ENCODE results near the gene SRC.

The SRC gene

DNA sequence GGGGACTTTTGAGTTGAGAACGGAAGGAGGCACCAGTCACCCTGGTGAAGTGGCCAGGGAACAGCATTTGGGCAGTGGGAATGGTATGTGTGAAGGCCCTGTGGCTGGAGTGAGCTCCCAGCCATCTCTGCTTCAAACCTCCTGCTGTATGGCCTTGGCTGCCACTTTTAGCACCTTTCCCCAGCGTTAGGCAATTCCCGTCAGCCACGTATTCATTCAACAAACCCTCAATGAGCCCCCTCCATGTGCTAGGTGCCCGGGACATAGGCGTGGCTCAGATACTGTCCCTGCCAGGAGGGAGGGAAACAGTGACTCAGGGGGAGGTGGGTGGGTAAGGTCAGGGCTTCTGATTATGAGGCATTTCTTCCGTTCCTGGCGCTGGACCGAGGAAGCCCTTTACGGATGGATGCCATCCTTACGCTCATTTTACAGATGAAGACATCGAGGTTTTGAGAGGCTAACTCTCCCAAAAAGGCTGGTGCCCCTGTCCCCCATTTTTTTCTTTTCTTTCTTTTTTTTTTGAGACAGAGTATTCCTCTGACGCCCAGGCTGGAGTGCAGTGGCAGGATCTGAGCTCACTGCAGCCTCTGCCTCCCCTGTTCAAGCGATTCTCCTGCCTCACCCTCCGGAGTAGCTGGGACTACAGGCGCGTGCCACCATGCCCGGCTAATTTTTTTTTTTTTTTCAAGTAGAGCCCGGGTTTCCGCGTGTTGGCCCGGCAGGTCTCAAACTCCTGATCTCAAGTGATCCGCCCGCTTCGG lies 37.5 kb downstream of the SRC start:
- peak overlapping the region; percentile 70 for H3K27ac Mint-ChIP-seq

DNA sequence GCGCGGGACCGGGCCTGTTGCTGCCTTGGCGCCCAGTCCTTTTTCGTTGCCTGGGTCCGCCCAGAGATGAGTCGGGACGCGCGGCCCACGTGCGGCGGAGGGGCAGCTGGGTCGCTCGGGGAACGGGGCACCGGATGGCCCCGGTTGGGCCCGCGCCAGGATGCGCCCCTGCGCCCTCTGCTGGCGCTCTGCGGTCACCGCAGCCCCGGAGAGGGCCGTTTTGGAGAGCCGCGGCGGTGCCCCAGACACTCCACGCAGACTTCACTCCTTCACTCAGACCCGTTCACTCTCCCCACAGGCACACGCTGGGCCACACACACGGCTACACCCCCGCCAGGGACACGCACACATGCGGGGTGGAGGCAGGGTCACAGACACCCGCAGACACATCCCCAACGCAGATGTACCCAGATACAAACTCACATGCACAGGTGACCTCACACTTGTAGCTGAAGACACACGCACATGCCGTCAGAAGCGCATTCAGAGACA lies 38.8 kb downstream of the SRC start:
- H3K27ac Mint-ChIP-seq = no peak overlapping the region

More for the DNA sequence above, 37.5 kb downstream of the SRC start:
- no peaks in the 10 kb centered on the region for H3K27me3 Mint-ChIP-seq
- H3K4me1 Mint-ChIP-seq (ENCODE audit: low read depth) = peaks cover 23% of the 10 kb centered on the region
- H3K36me3 Mint-ChIP-seq (ENCODE audit: low read depth) = no peaks in the 10 kb centered on the region
- H3K4me3 Mint-ChIP-seq = peak overlapping the region; percentile 60
- H3K9me3 Mint-ChIP-seq = no peaks in the 10 kb centered on the region

DNA sequence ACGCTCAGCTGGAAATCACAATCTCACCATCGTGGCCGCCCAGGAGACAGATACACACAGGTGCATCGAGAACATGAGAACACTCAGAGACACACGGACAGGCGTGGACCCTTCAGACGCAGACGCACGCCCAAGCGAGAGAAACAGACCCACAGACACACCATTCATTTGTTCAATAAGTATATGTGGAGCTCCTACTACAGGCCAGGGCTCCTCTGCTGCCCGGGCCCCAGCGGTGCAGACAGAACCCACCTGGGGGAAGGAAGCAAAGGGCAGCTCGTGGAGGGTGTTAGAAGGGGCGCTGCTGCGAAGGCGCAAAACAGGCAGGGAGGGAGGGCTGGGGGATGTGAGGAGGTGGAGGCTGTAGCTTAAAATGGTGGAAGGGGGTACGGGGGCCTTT lies 39.2 kb downstream of the SRC start:
- no peak overlapping the region for H3K27ac Mint-ChIP-seq
- no peaks in the 10 kb centered on the region for H3K36me3 Mint-ChIP-seq (ENCODE audit: low read depth)
- peaks cover 23% of the 10 kb centered on the region for H3K4me1 Mint-ChIP-seq (ENCODE audit: low read depth)

More for the DNA sequence above, 38.8 kb downstream of the SRC start:
- peak overlapping the region; percentile 63 for H3K4me3 Mint-ChIP-seq
- no peaks in the 10 kb centered on the region for H3K36me3 Mint-ChIP-seq (ENCODE audit: low read depth)
- H3K27me3 Mint-ChIP-seq = no peaks in the 10 kb centered on the region
- H3K9me3 Mint-ChIP-seq = no peaks in the 10 kb centered on the region
- H3K4me1 Mint-ChIP-seq (ENCODE audit: low read depth) = peaks cover 23% of the 10 kb centered on the region

DNA sequence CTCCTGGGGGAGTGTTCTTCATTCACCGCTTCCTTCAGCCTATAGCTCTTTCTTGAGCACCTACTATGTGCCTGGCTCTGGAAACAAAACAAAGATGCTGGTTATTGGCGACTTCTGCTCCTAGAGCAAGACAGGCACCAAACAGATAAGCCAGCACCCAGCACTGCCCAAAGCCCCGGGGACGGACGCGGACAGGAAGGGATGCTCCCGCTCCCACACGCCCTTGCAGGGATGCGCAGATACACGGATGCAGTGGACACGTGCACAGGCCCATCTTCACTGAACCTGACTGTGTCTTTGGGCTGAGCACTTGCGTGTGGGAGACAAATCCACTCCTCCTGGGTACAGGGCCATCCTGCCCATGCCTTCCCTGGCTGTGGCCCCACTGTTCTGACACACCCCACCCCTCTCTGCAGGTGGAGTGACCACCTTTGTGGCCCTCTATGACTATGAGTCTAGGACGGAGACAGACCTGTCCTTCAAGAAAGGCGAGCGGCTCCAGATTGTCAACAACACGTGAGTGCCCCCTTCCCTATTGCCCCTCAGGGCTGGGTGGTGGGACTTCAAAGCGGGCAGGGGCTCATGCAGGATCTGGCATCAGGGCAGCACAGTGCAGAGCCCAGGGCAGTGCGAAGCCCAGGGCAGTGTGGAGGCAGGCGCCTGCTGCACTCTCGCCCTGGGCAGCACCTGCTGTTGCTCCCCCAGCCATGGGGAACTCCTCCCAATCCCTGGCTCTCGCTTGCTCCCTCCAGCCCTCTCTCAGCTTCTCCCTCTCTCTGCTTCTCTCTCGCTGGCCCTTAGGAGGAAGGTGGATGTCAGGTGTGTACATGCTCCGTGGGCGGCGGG lies 39.9 kb downstream of the SRC start:
- Mint-ChIP-seq H3K4me1 (ENCODE audit: low read depth) (peaks cover 23% of the 10 kb centered on the region), H3K27ac (no peak overlapping the region), H3K9me3 (no peaks in the 10 kb centered on the region), H3K27me3 (no peaks in the 10 kb centered on the region), H3K4me3 (no peak overlapping the region), H3K36me3 (ENCODE audit: low read depth) (no peaks in the 10 kb centered on the region)

More for the DNA sequence above, 39.2 kb downstream of the SRC start:
- no peaks in the 10 kb centered on the region for H3K9me3 Mint-ChIP-seq
- H3K27me3 Mint-ChIP-seq = no peaks in the 10 kb centered on the region
- peak overlapping the region; percentile 63 for H3K4me3 Mint-ChIP-seq

DNA sequence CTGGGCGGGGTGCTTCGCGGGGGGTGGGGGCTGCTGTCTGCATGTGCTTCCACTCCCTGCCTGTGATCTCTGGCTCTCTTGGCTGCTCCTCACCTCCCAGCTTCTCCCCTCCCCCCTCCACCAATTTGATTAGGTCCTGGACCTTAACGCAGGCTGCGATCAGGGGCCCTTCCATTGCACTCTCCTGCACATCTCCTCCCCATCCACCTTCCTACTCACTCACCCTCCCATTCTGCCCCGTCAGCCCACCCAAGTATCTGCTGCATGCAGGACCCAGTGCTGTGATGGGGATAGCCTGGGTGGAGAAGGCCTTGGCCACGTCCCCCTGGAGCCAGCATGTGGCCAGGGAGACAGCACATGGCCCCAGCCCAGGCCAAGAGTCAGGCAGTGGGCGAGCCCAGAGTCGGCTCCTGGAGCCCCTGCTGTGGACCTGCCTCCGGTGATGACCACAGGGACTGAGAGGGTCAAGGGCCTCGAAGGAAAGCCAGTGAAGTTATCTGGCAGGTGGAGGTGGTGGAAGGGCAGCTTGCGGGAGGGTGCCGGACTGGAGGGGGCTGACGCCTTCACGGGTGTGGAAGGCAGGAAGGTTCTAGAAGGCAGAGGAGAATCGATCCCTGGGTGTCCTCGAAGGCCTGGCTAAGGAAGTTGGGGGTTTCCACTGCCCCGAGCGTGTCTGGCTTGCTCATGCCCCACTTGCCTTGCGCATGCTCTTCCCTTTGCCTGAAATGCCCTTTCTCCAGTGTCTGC lies 40.7 kb downstream of the SRC start:
- Mint-ChIP-seq H3K4me1 (ENCODE audit: low read depth) (peaks cover 23% of the 10 kb centered on the region), H3K27me3 (no peaks in the 10 kb centered on the region), H3K27ac (no peak overlapping the region), H3K4me3 (no peak overlapping the region), H3K36me3 (ENCODE audit: low read depth) (no peaks in the 10 kb centered on the region), H3K9me3 (no peaks in the 10 kb centered on the region)

DNA sequence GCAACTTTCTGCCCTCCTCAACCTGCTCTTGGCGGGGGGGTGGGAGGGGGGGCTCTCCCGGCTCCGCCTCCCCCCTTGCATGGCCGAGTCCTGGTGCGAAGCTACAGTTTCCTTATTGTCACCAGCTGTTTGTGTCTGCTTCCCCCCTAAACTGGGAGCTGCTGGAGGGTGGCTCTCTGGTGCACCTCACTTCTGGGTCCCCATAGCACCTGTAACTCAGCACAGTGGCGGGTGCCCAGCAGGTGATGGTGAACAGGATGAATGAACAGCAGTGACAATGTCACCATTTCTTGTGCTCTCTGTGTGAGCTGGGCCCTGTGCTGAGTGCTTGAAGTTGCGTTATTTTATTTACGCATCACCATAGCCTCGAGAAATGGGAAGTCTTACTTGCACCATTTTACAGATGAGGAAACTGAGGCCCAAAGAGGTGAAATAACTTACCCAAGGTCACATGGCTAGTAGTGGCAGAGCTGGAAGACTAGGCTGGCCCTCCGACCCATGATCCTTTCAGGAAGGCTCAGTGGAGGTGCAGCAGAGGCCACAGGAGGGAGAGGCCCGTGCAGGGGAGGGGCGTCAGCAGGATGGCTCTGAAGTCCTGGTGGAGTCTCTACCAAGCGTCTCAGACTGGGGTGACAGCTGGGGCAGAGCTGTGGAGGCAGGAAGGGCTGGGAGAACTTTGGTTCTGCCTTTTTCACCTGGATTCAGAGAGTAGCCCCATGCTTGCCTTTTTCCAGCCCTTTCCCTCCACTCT lies 41.8 kb downstream of the SRC start:
- peaks cover 18% of the 10 kb centered on the region for H3K4me1 Mint-ChIP-seq (ENCODE audit: low read depth)
- no peak overlapping the region for H3K27ac Mint-ChIP-seq
- no peak overlapping the region for H3K4me3 Mint-ChIP-seq
- H3K9me3 Mint-ChIP-seq = no peaks in the 10 kb centered on the region
- no peaks in the 10 kb centered on the region for H3K36me3 Mint-ChIP-seq (ENCODE audit: low read depth)
- H3K27me3 Mint-ChIP-seq = no peaks in the 10 kb centered on the region

DNA sequence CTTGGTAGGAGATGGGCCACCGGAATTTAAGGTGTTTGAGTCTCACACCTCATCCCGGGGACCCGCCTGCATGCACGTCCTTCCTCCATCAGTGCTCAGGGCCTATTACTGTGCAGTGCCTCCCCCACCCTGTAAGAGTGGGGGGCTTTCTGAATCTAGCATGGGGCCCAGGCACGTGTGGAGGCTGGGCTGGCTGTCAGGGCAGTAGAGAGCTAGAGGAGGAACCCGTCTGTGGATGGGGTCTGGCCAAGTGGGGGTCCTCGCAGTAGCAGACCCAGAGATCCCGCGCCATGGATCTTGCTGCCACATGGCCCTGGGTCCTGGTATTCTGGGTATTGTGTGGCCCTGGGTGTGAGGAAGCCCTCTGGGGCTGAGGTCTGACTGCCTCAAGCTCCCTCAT lies 42.9 kb downstream of the SRC start:
- H3K36me3 Mint-ChIP-seq (ENCODE audit: low read depth) = no peaks in the 10 kb centered on the region
- H3K4me3 Mint-ChIP-seq = no peak overlapping the region
- no peaks in the 10 kb centered on the region for H3K9me3 Mint-ChIP-seq
- H3K27me3 Mint-ChIP-seq = no peaks in the 10 kb centered on the region
- H3K27ac Mint-ChIP-seq = no peak overlapping the region
- H3K4me1 Mint-ChIP-seq (ENCODE audit: low read depth) = peaks cover 7% of the 10 kb centered on the region

DNA sequence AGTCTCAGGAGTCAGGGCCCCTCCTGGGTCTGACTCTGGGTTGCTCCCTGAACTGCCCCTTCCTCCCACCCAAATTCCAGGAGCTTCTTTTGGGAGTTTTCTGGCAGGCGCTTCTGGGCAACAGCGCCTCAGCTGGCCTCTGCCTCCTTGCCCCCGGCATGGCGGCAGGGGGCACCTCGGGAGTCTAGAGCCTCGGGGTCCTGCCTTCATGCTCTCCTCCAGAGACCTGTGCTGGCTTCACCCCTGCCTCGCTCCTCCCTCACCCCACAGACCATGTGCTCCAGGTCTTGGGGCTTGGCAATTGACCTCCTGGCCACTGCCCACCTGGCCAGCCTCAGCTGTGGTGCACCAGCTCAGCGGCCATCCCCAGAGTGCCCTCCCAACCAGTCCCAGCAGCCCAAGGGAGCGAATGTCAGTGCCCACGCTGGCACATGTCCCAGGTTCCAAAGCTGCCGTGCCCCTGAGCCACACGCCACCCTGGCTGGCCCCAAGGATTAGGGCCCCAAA lies 43.4 kb downstream of the SRC start:
- H3K4me1 Mint-ChIP-seq (ENCODE audit: low read depth) = peaks cover 6% of the 10 kb centered on the region
- no peaks in the 10 kb centered on the region for H3K36me3 Mint-ChIP-seq (ENCODE audit: low read depth)
- H3K27ac Mint-ChIP-seq = no peak overlapping the region
- H3K9me3 Mint-ChIP-seq = no peaks in the 10 kb centered on the region
- no peaks in the 10 kb centered on the region for H3K27me3 Mint-ChIP-seq
- no peak overlapping the region for H3K4me3 Mint-ChIP-seq

DNA sequence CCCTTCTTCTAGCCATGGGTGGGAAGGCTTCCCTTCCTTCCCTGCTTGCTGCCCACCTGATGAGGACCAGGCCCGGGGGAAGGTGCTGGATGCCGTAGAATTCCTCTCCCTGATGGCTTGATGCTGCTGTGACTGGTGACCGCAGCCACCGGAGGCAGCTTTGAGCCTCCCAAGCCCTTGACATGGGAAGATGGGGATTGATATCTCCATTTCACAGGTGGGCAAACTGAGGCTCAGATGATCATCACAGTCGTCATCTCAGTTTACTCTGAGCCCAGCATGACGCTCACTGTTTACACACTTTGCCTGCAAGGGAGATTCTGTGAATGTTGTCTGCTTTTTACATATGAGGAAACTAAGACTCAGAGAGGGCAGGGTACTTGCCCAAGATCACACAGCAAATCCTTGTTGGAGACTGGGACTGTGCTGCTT lies 43.9 kb downstream of the SRC start:
- H3K9me3 Mint-ChIP-seq = no peaks in the 10 kb centered on the region
- no peak overlapping the region for H3K27ac Mint-ChIP-seq
- no peaks in the 10 kb centered on the region for H3K36me3 Mint-ChIP-seq (ENCODE audit: low read depth)
- H3K27me3 Mint-ChIP-seq = no peaks in the 10 kb centered on the region
- no peak overlapping the region for H3K4me3 Mint-ChIP-seq
- H3K4me1 Mint-ChIP-seq (ENCODE audit: low read depth) = peaks cover 4% of the 10 kb centered on the region

DNA sequence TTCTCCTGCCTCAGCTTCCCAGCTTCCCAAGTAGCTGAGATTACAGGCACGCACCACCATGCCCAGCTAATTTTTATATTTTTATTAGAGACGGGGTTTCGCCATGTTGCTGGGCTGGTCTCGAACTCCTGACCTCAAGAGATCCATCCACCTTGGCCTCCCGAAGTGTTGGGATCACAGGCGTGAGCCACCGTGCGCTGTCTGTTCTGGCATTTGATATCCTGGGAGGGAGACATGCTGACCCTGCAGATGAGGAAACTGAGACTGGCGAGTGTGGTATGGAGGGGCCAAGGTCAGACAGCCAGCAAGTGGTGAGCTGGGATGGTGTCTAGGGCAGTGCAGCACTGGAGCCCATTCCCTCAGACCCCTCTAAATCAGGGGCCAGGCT lies 44.6 kb downstream of the SRC start:
- no peaks in the 10 kb centered on the region for H3K27me3 Mint-ChIP-seq
- H3K36me3 Mint-ChIP-seq (ENCODE audit: low read depth) = no peaks in the 10 kb centered on the region
- H3K4me1 Mint-ChIP-seq (ENCODE audit: low read depth) = no peaks in the 10 kb centered on the region
- H3K27ac Mint-ChIP-seq = no peak overlapping the region
- no peaks in the 10 kb centered on the region for H3K9me3 Mint-ChIP-seq
- H3K4me3 Mint-ChIP-seq = no peak overlapping the region

DNA sequence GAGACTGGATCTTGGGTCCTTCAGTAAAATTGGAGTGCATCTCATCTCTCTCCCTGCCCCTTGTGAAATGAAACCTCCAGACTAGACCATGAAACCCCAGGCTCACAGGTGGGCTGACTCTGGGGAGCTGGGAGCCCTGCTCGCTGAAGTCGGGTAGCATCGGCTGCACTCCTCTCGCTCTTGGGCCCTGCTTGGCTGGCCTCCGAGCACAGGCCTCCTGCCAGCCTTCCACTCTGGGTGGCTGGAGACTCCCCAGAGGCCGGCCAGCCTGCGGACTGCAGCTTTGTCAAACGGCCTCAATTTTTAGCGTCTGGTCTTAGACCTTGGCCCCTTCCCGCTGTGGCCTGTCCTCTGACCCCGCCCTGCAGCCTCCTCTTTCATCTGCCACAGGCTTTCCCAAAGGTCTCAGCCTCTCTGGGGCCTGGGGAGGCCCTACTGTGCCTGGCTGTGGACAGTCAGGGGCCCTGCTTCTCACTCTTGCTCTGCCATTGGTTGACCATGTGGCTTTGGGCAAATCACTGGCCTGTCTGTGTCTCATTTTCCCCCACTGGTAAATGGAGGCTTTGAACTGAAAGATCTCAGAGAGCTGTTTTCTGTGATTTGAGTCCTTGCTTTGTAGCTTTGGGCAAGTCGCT lies 45.1 kb downstream of the SRC start:
- H3K27ac Mint-ChIP-seq = no peak overlapping the region
- no peaks in the 10 kb centered on the region for H3K36me3 Mint-ChIP-seq (ENCODE audit: low read depth)
- no peaks in the 10 kb centered on the region for H3K4me1 Mint-ChIP-seq (ENCODE audit: low read depth)
- no peaks in the 10 kb centered on the region for H3K27me3 Mint-ChIP-seq
- H3K4me3 Mint-ChIP-seq = no peak overlapping the region
- H3K9me3 Mint-ChIP-seq = no peaks in the 10 kb centered on the region

DNA sequence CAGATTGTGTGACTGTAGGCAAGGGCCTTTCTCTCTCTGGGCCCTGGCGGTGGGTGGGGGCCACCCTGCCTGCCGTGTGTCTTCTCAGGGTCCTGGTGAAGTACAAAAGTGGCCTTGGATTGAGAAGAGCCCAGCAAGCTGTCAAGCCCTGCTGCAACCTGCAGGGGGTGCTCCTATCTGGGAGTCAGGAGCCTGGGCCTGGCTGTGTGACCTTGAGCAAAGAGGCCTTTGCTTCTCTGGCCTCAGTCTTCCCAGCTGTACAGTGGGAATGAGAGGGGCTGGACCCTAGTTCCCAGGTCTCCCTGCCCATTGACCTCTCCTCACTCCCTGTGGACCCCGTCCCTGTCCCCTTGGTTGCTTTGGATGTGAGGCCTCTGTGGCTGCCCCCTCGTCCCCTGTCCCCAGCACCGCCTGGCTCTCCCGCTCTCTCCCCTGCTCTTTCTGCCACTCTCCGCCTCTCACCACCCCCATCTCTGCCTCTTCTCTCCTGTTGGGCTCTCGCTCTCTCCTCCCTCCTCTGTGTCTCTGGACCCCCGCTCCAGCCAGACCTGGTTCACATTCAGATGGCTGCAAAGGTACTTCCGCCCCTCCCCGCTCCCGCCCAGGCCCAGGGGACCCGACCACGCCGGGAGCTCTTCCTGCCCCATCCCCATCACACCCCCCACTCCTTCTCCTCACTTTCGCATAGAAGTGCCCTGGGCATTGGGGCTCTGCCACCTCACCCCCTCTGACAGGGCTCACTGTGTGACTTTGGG lies 46.7 kb downstream of the SRC start:
- H3K27me3 Mint-ChIP-seq = no peaks in the 10 kb centered on the region
- no peak overlapping the region for H3K4me3 Mint-ChIP-seq
- no peaks in the 10 kb centered on the region for H3K9me3 Mint-ChIP-seq
- H3K27ac Mint-ChIP-seq = no peak overlapping the region
- no peaks in the 10 kb centered on the region for H3K36me3 Mint-ChIP-seq (ENCODE audit: low read depth)
- no peaks in the 10 kb centered on the region for H3K4me1 Mint-ChIP-seq (ENCODE audit: low read depth)

DNA sequence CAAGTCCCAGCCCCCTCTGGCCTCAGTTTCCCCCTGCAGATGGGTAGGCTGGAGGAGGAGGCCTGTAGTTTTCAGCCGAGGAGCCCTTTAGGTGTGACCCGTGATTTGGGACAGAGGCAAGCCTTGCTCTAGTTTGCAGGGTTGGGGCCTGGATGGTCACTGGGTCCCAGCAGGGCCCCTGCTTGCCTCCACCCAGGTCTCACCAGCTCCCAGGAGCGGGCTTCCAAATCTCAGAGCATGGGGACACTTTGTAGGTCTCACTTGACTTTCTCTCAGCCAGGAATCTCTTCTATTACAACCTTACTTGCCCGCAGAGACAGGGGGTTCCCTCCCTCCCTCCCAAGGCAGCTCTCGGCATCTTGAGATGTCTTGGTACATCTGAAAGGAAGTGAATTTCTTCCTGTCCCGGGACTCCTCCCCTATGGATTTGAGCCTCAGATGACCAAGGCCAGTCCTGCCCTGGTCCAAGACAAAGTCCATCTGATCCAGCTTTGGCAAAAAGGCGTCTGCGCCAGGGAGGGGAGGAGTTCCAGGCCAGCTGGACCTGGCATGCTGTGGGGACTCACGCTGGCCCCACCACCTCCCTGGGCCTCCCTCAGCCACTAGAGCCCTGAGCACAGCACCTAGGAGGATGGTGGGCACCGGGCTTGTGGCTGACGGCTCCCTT lies 47.4 kb downstream of the SRC start:
- H3K4me3 Mint-ChIP-seq = no peak overlapping the region
- H3K27me3 Mint-ChIP-seq = no peaks in the 10 kb centered on the region
- no peaks in the 10 kb centered on the region for H3K4me1 Mint-ChIP-seq (ENCODE audit: low read depth)
- H3K9me3 Mint-ChIP-seq = no peaks in the 10 kb centered on the region
- no peak overlapping the region for H3K27ac Mint-ChIP-seq
- H3K36me3 Mint-ChIP-seq (ENCODE audit: low read depth) = no peaks in the 10 kb centered on the region

Measured in stimulated activated naive CD8-positive, alpha-beta T cell treated with anti-CD3 and anti-CD28 coated beads, Interleukin-15, Interleukin-2, amounts not matched to agents 100 ng/mL and 50 ng/mL, for 24 hours (primary cell).